ENCODE results near the gene DPH7. TPM values are rescaled to one million over a fixed set of nuclear protein-coding genes. Genes with fewer than 3 reads are reported as not detected.
"Not testable (repeated sequence)": the region's sequence is repeated elsewhere in the genome, so short reads cannot be mapped to it uniquely, and the experiment has no call there.

The DPH7 gene
- total RNA-seq, 1 donor from 2014 or later, result 12.6 TPM

DNA sequence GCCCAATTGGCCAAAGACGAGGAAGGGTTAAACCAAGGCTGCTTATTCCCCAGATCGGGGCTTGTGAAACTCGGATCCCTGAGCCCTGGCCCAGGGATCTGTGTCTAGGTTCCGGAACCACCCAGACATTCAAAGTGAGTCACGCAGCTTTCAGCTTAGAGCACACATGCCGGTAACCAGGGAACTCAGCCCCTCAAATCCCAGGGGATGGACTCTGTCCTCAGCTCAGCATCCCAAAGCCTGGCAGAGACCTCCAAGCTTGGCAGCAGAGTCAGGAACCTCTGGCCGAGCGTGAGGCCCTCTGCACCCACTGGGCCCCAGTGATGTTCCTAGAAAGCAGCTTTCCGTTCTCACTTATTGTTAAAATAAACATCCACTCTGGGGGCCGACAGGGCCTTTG lies 33.6 kb downstream of the DPH7 start:
- ATAC-seq, result no peak

DNA sequence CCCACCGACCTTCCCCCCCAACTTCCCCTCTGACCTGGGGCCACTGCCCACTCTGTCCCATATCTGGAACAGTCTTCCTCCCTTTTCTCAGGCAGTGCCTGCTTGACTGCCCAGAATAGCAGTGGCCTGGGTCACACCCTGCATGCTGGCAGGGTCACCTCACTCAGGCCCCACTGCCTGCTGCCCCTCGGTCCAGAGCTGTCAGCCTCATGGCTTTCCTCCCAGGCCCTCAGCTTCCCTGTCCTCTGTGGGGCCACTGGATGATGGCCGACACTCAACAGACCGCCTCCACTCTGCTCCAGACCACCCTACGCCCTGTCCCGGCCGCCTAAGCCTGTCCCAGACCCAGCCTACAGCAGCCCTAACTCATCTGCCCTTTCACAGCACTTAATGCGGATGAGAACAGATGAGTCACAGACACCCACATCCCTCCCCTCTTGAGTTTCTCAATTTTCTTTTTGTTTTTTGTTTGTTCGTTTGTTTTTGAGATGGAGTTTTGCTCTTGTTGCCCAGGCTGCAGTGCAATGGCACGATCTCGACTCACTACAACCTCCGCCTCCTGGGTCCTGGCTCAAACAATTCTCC lies 34.5 kb downstream of the DPH7 start:
- peak; percentile 14 for ATAC-seq

DNA sequence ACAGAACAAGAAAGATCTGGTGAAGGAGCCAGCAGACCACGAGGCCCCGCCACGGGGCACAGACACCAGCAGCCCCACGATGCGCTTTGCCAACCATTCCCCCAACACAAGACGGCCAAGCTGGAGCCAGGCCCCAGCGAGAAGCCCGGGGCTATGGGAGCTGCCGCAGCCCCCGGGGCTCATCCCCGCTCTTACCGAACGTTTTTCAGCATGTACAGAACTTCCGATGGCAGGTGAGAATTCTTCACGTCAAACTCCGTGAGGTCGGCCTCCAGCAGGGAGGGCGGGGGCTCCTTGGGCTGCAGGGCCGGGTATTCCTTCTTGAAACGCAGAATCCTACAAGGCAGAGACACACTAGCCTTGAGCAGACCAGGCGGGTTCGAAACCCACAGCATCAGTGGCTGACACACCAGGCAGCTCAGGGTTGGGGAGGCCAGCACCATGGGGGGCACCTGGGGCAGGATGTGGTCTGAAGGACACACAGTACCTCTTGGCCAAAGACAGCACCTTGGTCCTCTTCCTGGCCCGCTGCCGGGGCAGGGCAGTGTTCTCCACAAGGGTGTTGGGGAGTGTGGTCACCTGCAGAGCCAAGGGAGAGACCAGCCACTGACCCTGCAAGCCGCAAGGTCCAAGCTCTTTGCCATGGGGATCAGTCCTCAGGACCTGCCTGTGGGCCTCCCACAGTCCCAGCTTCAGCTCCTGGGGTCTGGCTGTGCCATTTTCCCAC lies 35.3 kb downstream of the DPH7 start:
- no peak for ATAC-seq

DNA sequence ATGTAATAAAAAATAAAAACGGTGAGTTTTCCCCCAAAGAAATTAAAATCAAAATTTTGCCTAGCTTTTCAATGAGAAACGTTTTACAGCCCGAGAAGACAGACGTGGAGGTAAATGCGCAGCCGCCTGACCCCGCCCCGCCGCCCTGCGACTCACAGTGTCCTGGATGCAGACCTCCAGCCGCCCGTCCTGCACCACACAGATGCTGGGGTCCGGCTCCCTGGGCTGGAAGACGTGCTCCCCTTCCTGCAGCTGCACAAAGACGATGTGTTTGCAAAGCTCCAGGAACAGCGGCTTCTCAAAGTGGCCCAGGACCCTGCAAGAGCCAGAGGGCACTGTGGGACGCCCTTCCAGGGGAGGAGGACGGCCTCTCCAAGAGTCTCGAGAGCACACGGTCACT lies 36.2 kb downstream of the DPH7 start:
- ATAC-seq, result no peak

DNA sequence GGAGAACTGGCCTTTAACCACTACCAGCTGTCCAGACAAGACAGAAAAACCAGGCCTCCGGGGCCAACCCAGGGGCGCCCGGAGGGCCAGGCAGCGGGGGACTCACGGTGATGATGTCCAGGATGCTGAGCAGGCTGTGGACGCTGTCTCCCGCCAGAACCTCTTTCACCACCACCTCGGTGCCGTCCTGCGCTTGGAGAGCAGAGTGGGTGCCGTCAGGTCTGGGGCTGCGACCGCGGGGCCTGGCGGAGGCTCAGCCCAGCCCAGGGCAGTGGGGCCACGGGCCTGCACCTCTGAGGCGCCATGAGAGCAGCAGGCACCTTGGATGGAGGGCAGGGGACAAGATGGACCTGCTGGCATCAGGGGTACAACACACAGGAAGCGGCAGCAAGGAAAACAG lies 38.2 kb downstream of the DPH7 start:
- no peak for ATAC-seq

DNA sequence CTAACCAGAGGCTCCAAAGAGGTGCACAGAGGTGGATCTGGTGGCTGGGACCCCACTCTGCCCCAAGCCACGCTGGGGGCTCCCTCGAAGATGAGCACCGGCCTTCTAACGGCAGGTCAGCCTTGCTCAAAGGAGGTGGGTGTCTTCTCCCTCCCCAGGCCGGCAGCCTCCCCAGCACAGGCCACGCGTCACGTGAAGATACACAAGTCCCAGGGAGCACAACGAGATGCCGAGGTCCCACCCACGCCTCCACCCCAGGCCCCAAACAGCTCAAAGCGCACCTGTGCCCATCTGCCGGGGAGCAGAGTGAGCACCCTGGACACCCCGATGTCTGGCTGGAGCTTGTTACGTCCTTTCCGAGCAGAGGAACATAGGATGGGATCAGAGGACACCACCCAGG lies 40.7 kb downstream of the DPH7 start:
- no peak for ATAC-seq

DNA sequence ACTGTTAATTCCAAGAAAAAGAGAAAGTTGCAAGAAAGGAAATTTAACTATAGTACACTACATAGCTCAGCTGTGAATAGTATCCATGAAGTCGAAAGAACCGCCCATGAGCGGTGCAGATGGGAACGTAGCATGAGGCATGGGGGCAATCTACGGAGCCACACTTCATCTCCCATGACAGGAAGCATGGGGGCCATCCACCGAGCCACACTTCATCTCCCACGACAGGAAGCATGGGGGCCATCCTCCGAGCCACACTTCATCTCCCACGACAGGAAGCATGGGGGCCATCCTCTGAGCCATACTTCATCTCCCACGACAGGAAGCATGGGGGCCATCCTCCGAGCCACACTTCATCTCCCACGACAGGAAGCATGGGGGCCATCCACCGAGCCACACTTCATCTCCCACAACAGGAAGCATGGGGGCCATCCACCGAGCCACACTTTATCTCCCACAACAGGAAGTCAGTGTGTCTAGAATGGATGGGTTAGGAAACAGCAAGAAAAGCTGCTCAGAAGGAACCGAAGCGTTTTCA lies 42.1 kb downstream of the DPH7 start:
- ATAC-seq, result not testable (repeated sequence)

DNA sequence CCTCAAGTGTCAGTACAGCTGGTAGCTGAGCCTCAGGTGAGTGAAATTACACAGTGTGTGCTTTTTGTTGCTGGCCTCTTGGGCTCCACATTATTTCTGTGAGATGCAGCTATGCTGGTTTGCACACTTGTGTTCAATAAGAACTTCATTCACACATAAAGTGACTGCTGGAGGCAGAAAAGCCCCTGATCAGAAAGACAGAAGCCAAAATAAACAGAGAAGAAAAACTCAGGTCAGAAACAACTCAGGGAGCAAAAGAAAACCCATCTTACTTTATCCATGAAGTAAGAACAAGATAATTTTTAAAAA lies 43.7 kb downstream of the DPH7 start:
- no peak for ATAC-seq

DNA sequence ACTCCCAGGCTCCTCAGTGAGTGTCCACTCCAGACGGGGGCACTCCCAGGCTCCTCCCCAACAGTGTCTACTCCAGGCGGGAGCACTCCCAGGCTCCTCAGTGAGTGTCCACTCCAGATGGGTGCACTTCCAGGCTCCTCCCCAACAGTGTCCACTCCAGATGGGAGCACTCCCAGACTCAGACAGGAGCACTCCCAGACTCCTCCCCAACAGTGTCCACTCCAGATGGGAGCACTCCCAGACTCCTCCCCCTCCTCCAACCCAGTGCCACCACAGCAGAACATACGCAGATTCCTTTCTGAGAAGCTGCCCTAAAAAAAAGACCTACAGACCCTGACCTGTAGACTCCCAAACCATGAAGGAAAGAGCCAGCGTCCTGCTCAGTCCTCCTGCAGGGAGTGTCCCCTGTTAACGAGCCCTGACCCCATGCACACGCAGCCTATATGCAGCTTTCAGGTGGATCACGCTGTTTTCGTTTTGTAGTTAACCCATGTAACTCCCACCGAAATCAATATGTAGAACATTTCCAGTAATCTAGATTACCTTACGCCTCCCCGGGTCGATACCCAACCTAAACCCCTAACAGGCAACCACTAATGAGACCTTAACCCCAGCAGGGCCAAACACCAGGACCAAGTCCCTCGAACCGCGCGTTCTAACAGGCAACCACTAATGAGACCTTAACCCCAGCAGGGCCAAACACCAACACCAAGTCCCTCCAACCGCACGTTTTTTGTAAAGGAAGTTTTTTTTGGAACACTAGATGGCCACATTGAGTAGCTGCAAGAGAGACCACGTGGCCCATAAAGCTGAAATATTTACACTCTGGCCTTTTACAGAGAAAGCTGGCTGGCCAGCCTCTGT lies 44.2 kb downstream of the DPH7 start:
- peak; percentile 64 for ATAC-seq

DNA sequence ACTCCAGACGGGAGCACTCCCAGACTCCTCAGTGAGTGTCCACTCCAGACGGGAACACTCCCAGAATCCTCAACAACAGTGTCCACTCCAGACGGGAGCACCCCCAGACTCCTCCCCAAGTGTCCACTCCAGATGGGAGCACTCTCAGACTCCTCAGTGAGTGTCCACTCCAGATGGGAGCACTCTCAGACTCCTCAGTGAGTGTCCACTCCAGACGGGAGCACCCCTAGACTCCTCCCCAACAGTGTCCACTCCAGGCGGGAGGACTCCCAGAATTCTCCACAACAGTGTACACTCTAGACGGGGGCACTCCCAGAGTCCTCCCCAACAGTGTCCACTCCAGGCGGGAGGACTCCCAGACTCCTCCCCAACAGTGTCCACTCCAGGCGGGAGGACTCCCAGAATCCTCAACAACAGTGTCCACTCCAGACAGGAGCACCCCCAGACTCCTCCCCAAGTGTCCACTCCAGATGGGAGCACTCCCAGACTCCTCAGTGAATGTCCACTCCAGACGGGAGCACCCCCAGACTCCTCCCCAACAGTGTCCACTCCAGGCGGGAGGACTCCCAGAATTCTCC lies 45.7 kb downstream of the DPH7 start:
- ATAC-seq, result not testable (repeated sequence)

DNA sequence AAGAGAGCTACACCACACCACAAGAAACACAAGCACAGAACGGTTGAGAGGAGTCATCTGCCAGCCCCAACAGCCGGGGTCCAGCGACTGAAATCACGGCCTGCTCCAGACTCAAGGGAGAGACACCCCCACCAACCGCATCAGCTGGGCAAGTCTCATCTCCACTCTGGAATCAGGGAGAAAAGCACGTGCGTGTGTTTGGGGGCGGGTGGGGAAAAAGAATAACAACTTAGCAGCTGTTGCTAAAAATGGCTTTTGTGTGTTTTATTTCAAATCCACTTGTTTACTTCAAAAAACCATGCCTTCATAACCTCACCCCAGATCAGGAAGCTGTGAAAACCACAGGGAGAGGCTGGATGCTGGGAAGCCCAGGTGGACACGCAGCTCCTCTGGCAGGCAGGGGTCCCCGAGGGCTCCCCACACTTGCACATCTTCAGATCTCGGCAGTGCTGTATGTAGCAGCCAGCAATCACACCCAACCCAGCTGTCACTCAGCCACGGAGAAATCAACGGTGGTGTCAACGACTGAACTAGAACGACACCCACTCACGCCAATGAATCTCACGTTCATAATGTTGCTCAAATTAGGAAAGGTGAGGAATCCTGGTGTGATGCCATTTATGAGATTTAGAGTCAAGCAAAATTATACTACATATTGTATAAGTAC lies 47.5 kb downstream of the DPH7 start:
- ATAC-seq, result no peak

DNA sequence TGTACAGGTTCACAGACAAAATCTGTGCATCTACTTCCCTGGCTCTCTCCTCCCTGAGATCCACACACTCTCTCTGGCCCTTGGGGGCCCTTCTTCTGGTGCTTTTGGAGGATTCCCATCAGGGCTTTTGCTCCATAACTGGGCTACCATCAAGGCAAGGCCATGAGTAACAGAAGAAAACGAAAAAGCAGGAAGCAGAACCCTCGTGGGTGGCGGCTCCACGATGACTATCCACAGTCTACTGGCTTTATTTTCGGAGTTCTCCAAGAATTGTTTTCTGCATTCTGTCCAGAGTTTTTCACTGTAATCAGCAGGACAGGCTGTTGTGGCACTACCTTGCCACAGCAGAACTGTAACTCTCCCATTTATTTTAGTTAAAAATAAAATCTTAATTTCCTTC lies 48.4 kb downstream of the DPH7 start:
- ATAC-seq, result no peak

DNA sequence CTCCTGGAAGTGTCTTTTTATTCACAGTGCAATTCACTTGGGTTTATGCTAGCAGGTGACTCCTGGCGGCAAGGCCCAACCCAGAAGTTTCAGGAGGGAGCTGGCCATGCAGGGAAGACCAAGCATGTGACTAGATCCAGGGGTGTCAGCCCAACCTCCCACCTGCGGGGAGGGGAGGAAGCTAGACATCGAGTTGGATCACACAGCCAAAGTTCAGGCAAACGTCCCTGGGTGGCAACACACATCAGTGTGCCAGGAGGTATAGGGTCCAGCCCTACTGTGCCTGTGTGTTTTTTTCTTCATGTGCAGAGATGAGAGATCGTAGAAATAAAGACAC lies 53.8 kb downstream of the DPH7 start:
- no peak for ATAC-seq

DNA sequence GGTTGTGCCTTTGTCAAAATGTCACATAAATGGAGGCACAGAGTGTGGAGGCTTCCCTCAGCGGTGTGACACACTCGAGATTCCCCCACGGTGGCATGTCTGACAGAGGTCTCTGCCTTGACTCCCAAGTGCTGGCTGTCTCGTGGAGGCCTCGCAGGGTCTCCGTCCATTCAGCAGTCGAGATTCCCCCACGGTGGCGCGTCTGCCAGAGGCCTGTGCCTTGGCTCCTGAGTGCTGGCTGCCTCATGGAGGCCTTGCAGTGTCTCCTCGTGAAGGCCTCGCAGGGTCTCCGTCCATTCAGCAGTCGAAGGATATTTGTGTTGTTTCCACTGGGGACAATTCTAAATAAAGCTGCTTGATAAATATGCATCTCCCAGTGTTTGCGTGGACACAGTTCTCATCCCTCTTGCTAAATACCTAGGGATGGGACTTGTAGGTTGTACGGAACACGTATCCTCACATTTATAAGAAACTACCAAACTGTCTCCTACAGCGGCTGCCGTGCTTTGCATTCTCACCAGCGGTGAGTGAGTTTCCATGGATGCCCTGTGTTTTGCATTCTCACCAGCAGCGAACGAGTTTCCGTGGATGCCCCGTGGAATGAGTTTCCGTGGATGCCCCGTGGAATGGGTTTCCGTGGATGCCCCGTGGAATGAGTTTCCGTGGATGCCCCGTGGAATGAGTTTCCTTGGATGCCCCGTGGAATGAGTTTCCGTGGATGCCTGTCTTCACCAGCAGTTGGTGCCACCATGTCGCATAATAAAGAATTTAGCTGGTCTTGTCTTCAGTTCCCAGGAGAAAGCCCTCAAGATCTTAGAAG lies 54.4 kb downstream of the DPH7 start:
- no peak for ATAC-seq

DNA sequence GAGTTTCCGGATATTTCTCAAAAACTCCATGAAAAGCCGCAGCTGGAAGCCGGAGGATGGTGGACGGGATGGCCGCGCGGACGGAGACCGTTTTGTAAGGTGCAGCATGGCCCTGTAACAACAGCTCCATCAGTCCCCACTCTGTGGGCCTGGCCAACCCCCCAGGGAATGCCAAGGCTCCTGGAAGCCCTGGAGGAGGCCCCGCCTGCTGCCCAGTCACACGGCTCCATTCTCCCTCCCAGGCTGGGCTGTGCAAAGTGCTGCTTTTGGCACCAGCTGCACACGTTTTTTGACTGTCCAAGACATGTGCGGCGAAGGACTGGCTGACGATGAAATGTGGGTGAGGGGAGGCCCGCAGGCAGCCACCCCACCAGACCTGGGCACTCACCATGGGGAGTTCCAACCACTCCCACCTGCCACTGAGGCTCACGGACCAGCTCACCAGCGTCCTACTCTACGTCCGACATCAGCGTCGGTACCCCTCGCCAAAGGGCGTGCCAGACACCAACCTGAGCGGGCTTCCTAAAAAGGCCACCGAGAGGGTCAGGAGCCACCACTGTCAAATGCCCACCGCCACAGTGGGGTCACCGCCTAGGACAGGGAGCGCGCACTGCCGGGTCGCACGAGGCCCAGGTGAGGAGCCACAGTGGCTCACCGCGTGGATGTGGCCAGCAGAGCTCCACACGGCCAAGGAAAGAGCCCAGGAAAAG lies 55.8 kb downstream of the DPH7 start:
- peak; percentile 10 for ATAC-seq

DNA sequence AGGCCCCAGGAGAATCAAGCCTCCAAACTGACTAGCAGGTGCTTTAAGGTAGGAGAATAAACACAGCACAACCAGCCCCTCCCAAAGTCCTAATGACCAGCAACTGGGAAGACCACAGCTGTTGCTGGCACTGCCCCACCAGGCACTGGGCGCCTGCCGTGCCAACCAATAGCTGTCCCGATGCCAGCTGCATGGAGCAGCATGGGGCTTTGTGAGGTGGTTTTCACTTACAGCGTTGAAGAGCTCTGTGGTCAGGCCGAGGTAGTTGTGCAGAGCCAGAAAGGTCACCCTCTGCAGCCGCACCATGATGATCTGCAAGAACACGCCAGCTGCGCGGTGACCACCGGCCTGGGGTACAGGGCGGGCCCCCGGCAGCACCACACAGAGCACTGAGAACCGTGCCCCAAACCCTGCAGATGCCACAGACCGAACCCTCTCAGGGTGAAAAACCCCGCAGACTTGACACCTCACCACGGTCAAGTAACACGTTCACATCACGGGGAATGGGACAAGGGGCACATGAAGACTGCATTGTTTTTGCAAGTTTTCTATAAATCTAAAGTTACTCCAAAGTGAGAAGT lies 57.2 kb downstream of the DPH7 start:
- ATAC-seq, result no peak

DNA sequence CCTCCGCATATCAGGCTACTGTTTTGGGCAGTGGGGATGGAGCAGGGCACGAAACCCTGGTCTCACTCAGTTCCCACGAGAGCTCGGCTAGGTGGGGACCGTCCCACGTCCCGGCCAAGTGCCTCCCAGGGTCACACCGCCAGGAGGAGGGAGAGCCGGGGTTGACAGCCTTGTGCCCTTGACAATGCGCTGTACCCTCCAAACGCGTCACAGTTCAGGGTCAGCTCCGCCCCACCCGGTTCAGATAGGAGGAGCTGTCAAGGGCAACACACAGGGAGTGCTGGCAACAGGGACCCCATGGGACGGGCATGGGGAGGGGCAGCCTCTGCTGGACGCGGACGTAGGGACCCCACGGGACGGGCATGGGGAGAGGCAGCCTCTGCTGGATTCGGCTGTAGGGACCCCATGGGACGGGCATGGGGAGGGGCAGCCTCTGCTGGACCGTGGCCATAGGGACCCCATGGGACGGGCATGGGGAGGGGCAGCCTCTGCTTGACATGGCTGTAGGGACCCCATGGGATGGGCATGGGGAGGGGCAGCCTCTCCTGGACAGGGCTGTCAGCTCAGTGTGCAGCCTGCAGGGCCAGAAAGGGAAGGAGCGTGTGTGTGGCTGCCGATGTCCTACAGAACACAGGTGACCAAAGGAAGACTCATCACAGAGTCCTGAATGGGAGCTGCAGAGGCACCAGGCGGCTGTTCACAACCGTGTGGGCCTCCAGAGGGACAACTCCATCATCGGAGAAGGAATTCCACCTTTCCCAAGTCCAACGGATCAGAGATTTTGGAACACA lies 57.9 kb downstream of the DPH7 start:
- peak; percentile 11 for ATAC-seq

DNA sequence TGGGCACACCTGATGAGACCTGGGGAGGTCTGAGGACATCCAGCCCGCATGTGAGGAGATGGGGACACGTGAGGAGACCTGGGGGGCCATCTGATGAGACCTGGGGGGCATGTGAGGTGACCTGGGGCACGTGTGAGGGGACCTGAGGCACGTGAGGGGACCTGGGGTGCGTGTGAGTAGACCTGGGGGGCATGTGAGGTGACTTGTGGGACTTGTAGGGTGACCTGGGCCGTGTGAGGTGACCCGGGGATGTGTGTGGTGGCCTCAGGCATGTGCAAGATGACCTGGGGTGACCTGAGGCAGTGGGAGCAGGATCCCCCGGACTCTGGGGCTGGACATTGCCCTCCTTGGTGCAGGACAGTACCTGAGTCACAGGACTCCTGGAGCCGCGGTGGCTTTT lies 59.2 kb downstream of the DPH7 start:
- no peak for ATAC-seq

DNA sequence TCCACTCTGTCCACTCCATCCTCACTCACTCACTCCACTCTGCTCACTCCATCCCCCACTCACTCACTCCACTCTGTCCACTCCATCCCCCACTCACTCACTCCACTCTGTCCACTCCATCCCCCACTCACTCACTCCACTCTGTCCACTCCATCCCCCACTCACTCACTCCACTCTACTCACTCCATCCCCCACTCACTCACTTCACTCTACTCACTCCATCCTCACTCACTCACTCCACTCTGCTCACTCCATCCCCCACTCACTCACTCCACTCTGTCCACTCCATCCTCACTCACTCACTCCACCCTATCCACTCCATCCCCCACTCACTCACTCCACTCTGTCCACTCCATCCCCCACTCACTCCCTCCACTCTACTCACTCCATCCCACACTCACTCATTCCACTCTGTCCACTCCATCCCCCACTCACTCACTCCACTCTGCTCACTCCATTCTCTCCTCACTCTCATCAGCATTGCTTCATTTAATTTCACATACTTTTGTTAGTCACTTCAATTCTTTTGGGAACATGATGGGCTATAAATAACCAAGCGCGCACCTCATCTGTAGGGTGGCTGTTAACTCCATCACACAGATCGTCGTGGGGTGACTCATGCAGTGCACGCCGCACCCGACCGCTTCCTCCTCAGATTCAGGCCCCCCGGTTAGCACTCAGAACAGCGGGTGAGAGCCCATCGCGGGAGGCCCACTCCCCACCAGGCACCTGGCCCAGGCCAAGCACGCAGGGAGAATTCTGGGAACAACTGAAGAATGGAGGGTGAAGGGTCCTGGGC lies 59.9 kb downstream of the DPH7 start:
- not testable (repeated sequence) for ATAC-seq
